HEK293 (cell line): ENCODE measurements around the gene NEK10.

Source experiments
- CTCF ChIP-seq: fragments of 450-650 bp; formaldehyde crosslinking; IDR thresholded peaks from 2 replicates; pipeline ENCODE4 v1.5.1; 2016; ENCODE audit warnings: missing biosample characterization, missing genetic modification characterization
- PRDM1 ChIP-seq: fragments of 450-650 bp; formaldehyde crosslinking; IDR thresholded peaks from 2 replicates; pipeline ENCODE4; 2016; ENCODE audit warnings: missing biosample characterization, missing genetic modification characterization
- PRDM6 ChIP-seq: fragments of 450-650 bp; formaldehyde crosslinking; IDR thresholded peaks from 2 replicates; pipeline ENCODE4 v1.5.1; 2017; ENCODE audit warnings: missing biosample characterization, missing genetic modification characterization
- ZBTB44 ChIP-seq: fragments of 450-650 bp; IDR thresholded peaks from 2 replicates; pipeline ENCODE4 v1.5.1; 2018; ENCODE audit warnings: missing biosample characterization, mild to moderate bottlenecking, missing genetic modification characterization
- ZNF558 ChIP-seq: fragments of 450-650 bp; formaldehyde crosslinking; IDR thresholded peaks from 2 replicates; pipeline ENCODE4 v1.5.1; 2016; ENCODE audit warnings: missing biosample characterization, missing genetic modification characterization
- ZNF664 ChIP-seq: fragments of 450-650 bp; formaldehyde crosslinking; IDR thresholded peaks from 2 replicates; pipeline ENCODE4 v1.5.1; 2016; ENCODE audit warnings: missing biosample characterization, missing genetic modification characterization
- TF ChIP-seq, protein P1 (sequence below): fragments of 450-650 bp; formaldehyde crosslinking; IDR thresholded peaks from 2 replicates; pipeline ENCODE4 v1.5.1; 2016; ENCODE audit warnings: missing biosample characterization, missing genetic modification characterization, low read depth
- TF ChIP-seq, protein P2 (sequence below): fragments of 450-650 bp; formaldehyde crosslinking; IDR thresholded peaks from 2 replicates; pipeline ENCODE4 v1.5.1; 2016; ENCODE audit warnings: missing biosample characterization, missing genetic modification characterization
- TF ChIP-seq, protein P3 (sequence below): fragments of 450-650 bp; formaldehyde crosslinking; IDR thresholded peaks from 2 replicates; pipeline ENCODE4 v1.5.1; 2016; ENCODE audit warnings: missing biosample characterization, missing genetic modification characterization, low read depth

GRCh38 chr3:27279123-27279522, 90.1 kb downstream of the NEK10 start:
- TF ChIP-seq, protein P1, sequence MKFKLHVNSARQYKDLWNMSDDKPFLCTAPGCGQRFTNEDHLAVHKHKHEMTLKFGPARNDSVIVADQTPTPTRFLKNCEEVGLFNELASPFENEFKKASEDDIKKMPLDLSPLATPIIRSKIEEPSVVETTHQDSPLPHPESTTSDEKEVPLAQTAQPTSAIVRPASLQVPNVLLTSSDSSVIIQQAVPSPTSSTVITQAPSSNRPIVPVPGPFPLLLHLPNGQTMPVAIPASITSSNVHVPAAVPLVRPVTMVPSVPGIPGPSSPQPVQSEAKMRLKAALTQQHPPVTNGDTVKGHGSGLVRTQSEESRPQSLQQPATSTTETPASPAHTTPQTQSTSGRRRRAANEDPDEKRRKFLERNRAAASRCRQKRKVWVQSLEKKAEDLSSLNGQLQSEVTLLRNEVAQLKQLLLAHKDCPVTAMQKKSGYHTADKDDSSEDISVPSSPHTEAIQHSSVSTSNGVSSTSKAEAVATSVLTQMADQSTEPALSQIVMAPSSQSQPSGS (tag by site-specific recombination): no peak
- TF ChIP-seq CTCF (tag by site-specific recombination): no peak
- no peak for TF ChIP-seq PRDM6 (tag by site-specific recombination)
- no peak for TF ChIP-seq PRDM1 (tag by site-specific recombination)
- TF ChIP-seq, protein P2, sequence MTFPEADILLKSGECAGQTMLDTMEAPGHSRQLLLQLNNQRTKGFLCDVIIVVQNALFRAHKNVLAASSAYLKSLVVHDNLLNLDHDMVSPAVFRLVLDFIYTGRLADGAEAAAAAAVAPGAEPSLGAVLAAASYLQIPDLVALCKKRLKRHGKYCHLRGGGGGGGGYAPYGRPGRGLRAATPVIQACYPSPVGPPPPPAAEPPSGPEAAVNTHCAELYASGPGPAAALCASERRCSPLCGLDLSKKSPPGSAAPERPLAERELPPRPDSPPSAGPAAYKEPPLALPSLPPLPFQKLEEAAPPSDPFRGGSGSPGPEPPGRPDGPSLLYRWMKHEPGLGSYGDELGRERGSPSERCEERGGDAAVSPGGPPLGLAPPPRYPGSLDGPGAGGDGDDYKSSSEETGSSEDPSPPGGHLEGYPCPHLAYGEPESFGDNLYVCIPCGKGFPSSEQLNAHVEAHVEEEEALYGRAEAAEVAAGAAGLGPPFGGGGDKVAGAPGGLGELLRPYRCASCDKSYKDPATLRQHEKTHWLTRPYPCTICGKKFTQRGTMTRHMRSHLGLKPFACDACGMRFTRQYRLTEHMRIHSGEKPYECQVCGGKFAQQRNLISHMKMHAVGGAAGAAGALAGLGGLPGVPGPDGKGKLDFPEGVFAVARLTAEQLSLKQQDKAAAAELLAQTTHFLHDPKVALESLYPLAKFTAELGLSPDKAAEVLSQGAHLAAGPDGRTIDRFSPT (tag by site-specific recombination): no peak
- TF ChIP-seq ZBTB44 (tag by site-specific recombination): no peak
- no peak for TF ChIP-seq ZNF664 (tag by site-specific recombination)
- TF ChIP-seq, protein P3, sequence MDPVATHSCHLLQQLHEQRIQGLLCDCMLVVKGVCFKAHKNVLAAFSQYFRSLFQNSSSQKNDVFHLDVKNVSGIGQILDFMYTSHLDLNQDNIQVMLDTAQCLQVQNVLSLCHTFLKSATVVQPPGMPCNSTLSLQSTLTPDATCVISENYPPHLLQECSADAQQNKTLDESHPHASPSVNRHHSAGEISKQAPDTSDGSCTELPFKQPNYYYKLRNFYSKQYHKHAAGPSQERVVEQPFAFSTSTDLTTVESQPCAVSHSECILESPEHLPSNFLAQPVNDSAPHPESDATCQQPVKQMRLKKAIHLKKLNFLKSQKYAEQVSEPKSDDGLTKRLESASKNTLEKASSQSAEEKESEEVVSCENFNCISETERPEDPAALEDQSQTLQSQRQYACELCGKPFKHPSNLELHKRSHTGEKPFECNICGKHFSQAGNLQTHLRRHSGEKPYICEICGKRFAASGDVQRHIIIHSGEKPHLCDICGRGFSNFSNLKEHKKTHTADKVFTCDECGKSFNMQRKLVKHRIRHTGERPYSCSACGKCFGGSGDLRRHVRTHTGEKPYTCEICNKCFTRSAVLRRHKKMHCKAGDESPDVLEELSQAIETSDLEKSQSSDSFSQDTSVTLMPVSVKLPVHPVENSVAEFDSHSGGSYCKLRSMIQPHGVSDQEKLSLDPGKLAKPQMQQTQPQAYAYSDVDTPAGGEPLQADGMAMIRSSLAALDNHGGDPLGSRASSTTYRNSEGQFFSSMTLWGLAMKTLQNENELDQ (tag by site-specific recombination): no peak
- no peak for TF ChIP-seq ZNF558 (tag by site-specific recombination)
